GM13976 (cell line): ENCODE data around the gene ZNF618.

Experiments
- DNase-seq: peaks from one replicate; pipeline ENCODE4 v3.0.0; 2012; ENCODE audit warnings: low spot score
- in situ Hi-C: fragments of 300-500 bp; cut with MboI; formaldehyde crosslinking; loops from one replicate; pipeline ENCODE4 v1.12.0; 2022; ENCODE audit warnings: low sequenced_read_pairs, mixed read lengths, inconsistent platforms; ENCODE audit not compliant: unreplicated experiment
- TF ChIP-seq, protein P1 (sequence below): IDR thresholded peaks from 2 replicates; pipeline ENCODE4 v1.5.1; 2012; ENCODE audit warnings: borderline replicate concordance, mild to moderate bottlenecking; ENCODE audit not compliant: insufficient read depth; ENCODE audit errors: extremely low read depth, missing control alignments, control extremely low read depth

Gene ZNF618

GRCh38 chr9:113990975-113991471 lies 114.9 kb downstream of the ZNF618 start:
- TF ChIP-seq, protein P1, sequence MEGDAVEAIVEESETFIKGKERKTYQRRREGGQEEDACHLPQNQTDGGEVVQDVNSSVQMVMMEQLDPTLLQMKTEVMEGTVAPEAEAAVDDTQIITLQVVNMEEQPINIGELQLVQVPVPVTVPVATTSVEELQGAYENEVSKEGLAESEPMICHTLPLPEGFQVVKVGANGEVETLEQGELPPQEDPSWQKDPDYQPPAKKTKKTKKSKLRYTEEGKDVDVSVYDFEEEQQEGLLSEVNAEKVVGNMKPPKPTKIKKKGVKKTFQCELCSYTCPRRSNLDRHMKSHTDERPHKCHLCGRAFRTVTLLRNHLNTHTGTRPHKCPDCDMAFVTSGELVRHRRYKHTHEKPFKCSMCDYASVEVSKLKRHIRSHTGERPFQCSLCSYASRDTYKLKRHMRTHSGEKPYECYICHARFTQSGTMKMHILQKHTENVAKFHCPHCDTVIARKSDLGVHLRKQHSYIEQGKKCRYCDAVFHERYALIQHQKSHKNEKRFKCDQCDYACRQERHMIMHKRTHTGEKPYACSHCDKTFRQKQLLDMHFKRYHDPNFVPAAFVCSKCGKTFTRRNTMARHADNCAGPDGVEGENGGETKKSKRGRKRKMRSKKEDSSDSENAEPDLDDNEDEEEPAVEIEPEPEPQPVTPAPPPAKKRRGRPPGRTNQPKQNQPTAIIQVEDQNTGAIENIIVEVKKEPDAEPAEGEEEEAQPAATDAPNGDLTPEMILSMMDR, result no peak
- DNase-seq, result no peak
- in situ Hi-C loops, result no loop called here

DNA sequence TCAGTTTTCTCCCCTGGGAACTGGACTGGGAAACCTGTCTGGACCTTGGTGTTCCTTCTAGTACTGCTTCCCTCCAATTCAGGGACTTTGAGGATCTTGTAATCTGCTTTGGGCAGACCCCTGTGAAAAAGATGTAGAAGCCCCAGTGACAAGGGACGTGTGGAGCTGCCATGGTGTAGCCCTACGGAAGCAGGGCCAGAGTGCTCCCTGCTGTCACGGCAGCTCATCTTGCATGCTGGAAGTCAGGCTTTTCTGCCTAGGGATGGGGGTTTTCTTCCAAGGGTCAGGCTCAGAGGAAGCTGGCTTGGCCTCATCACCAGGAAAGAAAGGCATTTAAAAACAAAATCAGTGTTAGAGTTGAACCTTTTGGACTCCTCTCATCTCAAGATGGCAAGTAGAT lies 115.6 kb downstream of the ZNF618 start:
- TF ChIP-seq, protein P1, result no peak
- DNase-seq, result no peak
- in situ Hi-C loops, result no loop called here

DNA sequence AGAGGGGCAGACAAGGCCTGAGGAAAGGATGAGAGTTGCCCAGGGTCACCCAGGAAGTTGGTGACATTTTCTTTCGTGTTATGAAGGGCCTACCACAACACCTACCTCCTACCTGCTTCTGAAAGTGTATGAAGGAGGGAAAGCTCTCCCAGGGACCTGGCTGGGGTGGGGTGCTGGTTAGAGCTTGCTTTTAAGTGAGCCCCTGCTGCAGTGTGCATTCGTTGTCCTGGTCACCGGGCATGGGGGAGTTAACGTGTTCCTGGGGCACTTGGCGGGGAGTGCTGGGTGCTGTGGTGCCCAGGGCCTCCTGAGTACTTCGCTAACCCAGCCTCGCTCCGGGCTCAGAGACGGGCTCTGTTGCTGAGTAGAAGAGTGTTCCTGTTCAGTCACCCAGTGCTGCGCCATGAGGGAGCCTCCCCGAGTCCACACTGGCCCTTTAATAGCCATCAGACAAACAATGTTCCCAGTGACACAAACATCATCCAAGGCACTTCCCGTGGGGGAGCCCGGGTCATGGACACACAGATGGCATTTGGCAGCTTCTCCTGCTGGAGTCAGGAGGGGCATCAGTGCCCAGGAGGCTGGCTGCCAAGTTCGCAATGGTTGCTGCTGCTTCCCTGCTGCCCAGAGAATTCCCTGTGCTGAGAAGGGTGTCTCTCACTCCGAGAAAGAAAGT lies 116.3 kb downstream of the ZNF618 start:
- in situ Hi-C loops, result no loop called here
- TF ChIP-seq, protein P1, result no peak
- DNase-seq, result no peak

DNA sequence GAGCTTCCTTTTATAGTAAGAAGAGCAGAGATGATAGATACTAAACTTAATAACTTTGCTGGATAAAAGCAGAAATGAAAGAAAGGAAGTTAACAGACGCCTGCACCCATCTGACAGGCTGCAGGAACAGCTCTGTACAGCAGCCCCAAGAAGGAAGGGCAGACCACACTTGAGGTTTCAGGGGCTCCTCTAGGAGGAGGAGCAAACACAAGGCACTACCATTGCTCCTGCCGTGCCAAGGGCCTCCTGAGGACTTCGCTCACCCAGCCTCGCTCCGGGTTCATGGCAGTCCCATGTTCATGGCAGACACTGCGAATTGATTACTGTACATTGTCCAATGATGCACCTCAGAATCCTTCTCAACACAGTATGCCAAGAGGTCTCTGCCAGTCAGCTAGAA lies 116.9 kb downstream of the ZNF618 start:
- in situ Hi-C loops, result no loop called here
- no peak for DNase-seq

DNA sequence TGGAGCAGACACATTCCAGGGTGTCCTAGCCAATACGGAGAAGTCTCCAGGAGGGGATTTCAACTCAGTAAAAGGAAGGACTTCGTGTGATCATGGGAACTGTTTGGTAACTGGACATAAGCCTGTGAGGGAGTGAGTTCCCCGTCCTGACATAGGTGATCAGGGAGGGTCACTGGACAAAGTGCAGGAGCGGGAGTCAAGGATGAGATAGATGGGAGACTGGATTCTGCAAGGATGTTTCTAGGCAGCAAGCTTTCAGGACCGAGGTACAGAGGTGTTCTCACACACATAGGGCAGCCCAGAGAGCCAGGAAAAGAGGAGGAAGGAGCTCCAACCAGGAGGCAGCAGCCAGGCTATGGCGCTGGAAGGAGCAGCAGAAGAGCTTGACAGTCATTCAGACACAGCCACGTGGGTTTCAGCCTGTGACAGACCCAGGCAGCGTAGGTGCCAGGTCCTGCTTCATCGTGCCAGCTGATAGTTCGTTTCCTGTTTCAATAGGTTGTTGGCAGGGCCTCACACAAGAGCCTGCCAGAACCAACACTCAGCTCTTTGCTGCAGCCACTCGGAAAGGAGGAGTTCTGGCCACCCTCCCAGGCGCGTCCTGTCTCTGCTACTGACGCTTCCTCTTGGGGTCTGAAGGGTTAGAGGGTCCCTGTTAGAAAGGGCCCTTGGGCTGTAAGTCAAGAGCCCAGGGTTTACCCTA lies 117.9 kb downstream of the ZNF618 start:
- in situ Hi-C loops, result no loop called here
- TF ChIP-seq, protein P1, result no peak
- DNase-seq, result no peak

More for the DNA sequence above, 116.9 kb downstream of the ZNF618 start:
- TF ChIP-seq, protein P1, result no peak

- no peak for DNase-seq
- in situ Hi-C loops, result no loop called here
- TF ChIP-seq, protein P1, result no peak
These were observed 119.3 kb downstream of the ZNF618 start for GRCh38 chr9:113995401-113995800.

- DNase-seq, result no peak
- in situ Hi-C loops, result no loop called here
- TF ChIP-seq, protein P1, result no peak
These were observed 119.9 kb downstream of the ZNF618 start for GRCh38 chr9:113995963-113996362.
